K562 (cell line): ENCODE measurements around the gene MPHOSPH8. TPM values are rescaled to one million over a fixed set of nuclear protein-coding genes. Genes with fewer than 3 reads are reported as not detected.

Experiments
- FOXM1 ChIP-seq, 2 experiments: fragments of 450-650 bp in 1 of 2; sonication (generic) in 1 of 2; formaldehyde crosslinking in 1 of 2; IDR thresholded peaks; 2 replicates each; pipeline versions ENCODE4 v1.6.1 to v1.9.0; 2017 to 2022; ENCODE audit warnings: low read depth in 2 of 2, mild to moderate bottlenecking in 2 of 2, missing genetic modification reagents in 1 of 2, moderate library complexity in 1 of 2
- MAFG ChIP-seq: fragments of 450-650 bp; conservative IDR thresholded peaks from 2 replicates; pipeline ENCODE4 v1.6.1; 2016; ENCODE audit warnings: missing genetic modification characterization, missing compliant biosample characterization
- PCBP2 ChIP-seq: fragments of 200-400 bp; formaldehyde crosslinking; IDR thresholded peaks from 2 replicates; pipeline ENCODE4 v1.6.1; 2018; ENCODE audit warnings: low read length, low read depth, mild to moderate bottlenecking, moderate library complexity; ENCODE audit not compliant: poor library complexity, severe bottlenecking
- POLR3A ChIP-seq: IDR thresholded peaks from 2 replicates; pipeline ENCODE4 v1.6.1; 2011; ENCODE audit warnings: borderline replicate concordance, mild to moderate bottlenecking, moderate library complexity; ENCODE audit not compliant: insufficient read length, insufficient read depth; ENCODE audit errors: extremely low read depth
- ZFP36 ChIP-seq: fragments of 150-350 bp; IDR thresholded peaks from 2 replicates; pipeline ENCODE4 v1.6.1; 2018; ENCODE audit warnings: low read length, low read depth; ENCODE audit not compliant: partially characterized antibody
- ZMIZ1 ChIP-seq, 2 experiments: fragments of 150-350 bp in 1 of 2; IDR thresholded peaks; 2 replicates each; pipeline ENCODE4 v1.6.1; 2012 to 2016; ENCODE audit warnings: low read depth in 2 of 2, low read length in 2 of 2, mild to moderate bottlenecking in 1 of 2, moderate library complexity in 1 of 2
- ZNF280B ChIP-seq: fragments of 250-450 bp; sonication (Bioruptor Pico); IDR thresholded peaks from 2 replicates; pipeline ENCODE4 v1.5.1; 2021; ENCODE audit warnings: mild to moderate bottlenecking
- ZNF316 ChIP-seq: fragments of 450-650 bp; IDR thresholded peaks from 2 replicates; pipeline ENCODE4 v1.6.1; 2016
- ZNF778 ChIP-seq: fragments of 450-650 bp; formaldehyde crosslinking; IDR thresholded peaks from 2 replicates; pipeline ENCODE4 v1.4.0; 2020; ENCODE audit warnings: mild to moderate bottlenecking, moderate library complexity
- polyA plus RNA-seq, 8 experiments: library from polyadenylated mRNA; depleted of rRNA in 4 of 8; stranded (reverse) in 5 of 8; unstranded in 3 of 8; fragments of >200 nt; fragmentation: Nextera tagmentation in 2 of 8; fragmentation: Illumina TruSeq in 1 of 8; extraction: Ambion mirVana in 2 of 8; extraction: Trizol in 1 of 8; gene quantifications; 2 replicates each; pipeline versions ENCODE4 v1.2.1 to v1.2.3, GENCODE V29; 2011 to 2014; ENCODE audit warnings: inconsistent platforms in 1 of 8, missing spikeins in 1 of 8
- total RNA-seq, 7 experiments: library from RNA; depleted of rRNA in 6 of 7; stranded (reverse); fragments of >200 nt in 6 of 7; fragmentation: Illumina TruSeq in 2 of 7; extraction: Trizol in 2 of 7; gene quantifications; 2 replicates each; pipeline versions ENCODE4 v1.2.1 to v1.2.3, GENCODE V29; 2011 to 2021; ENCODE audit warnings: low replicate concordance in 1 of 7
- TF ChIP-seq, protein P1 (sequence below): fragments of 450-650 bp; formaldehyde crosslinking; IDR thresholded peaks from 2 replicates; pipeline ENCODE4 v1.4.0; 2020; ENCODE audit warnings: mild to moderate bottlenecking, mixed read lengths

Gene MPHOSPH8
- total and polyA plus RNA-seq, 9 of the 15 experiments (the other 6 are each of a cell fraction or from before 2014, with no cell fraction given), result 10.3 to 24.8 (median 16.6) TPM

DNA sequence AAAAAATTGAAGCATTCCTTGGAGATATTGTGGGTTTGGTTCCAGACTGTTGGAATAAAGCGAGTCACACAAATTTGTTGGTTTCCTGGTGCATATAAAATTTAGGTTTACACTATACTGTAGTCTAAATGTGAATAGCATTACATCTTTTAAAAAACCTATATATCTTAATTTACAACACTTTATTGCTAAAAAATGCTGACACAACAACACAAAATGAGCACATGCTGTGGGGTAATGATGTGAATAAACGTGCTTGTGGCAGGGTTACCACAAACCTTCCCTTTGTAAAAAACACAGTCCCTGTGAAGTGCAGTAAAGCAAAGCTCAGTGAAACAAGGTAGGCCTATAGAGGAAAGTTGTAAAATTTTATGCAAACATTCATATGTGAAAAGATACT, 27.7 kb downstream of the MPHOSPH8 start (continued):
- TF ChIP-seq ZMIZ1 (IDR thresholded peaks at IDR 0.05; ENCODE audit: low read depth in 2 of 2, low read length in 2 of 2) (no peak), ZFP36 (no peak), PCBP2 (no peak), FOXM1 (IDR thresholded peaks at IDR 0.05; ENCODE audit: low read depth) (no peak), FOXM1 (CRISPR knock-in tag; IDR thresholded peaks at IDR 0.05; ENCODE audit: low read depth) (no peak), MAFG (tag) (0 out of 2 replicates have a peak, but pooled peaks have one; percentile 11), POLR3A (no peak), ZNF778 (no peak), ZNF280B (no peak), ZNF316 (peak; percentile 61)
- TF ChIP-seq, protein P1, sequence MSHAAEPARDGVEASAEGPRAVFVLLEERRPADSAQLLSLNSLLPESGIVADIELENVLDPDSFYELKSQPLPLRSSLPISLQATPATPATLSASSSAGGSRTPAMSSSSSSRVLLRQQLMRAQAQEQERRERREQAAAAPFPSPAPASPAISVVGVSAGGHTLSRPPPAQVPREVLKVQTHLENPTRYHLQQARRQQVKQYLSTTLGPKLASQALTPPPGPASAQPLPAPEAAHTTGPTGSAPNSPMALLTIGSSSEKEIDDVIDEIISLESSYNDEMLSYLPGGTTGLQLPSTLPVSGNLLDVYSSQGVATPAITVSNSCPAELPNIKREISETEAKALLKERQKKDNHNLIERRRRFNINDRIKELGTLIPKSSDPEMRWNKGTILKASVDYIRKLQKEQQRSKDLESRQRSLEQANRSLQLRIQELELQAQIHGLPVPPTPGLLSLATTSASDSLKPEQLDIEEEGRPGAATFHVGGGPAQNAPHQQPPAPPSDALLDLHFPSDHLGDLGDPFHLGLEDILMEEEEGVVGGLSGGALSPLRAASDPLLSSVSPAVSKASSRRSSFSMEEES, result no peak
